ENCODE results near the gene GLIS1. TPM values are rescaled to one million over a fixed set of nuclear protein-coding genes. Genes with fewer than 3 reads are reported as not detected.
A peak's percentile ranks its signal among the peaks of the same experiment; 100 is the strongest.
"Not testable (repeated sequence)": the region's sequence is repeated elsewhere in the genome, so short reads cannot be mapped to it uniquely, and the experiment has no call there.

The GLIS1 gene
- polyA plus RNA-seq, 3 donors from 2014 or later, result not detected

DNA sequence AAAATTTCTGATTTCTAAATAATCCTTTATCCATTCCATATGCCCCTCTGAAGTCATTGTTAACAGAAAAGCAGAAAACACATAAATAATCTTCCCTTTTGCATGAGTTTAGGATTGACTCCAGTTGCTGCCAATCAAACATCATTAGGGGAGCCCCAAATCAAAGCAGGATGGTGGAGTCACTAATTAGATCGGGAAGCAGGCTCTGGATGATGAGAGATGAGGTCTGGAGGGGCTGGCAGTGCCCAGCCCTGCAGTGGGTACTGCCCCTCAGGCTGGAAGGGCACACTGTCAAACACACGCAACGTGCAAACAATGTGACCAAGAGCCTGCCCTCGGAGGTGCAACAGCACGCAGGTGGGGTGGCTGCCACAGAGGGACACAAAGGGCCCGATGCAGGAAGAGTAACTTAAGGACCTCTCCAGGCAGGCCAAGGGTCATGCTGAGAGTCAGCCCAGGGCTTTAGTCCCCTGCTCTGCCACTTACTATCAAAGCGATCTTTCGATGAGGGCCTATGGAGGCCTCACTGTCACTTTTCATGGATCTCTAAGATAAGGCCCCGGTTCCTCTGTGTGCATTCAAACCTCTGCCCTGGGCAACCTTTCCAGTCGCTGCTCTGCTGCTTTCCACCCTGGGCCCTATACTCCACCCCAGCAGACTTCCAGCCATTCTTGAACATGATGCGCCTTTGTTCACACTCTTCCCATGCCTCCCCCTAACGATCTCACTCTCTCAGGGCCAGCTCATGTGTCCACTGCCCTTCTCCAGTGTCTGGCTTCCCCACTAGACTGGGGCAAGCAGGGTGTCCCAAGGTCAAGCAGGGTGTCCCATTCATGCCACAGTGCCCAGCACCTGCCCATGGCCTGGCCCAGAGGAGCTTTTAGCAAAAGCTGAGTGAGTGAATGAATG is 180.9 kb downstream of the GLIS1 start:
- H3K27me3 Mint-ChIP-seq (ENCODE audit: low read depth in 3 of 3), result peaks cover 2 to 13% (median 11%) of the 10 kb centered on the region in 3 donors
- H3K4me1 Mint-ChIP-seq, result peaks cover 13 to 26% of the 10 kb centered on the region in 2 donors
- peaks cover 0 to 4% (median 0%) of the 10 kb centered on the region in 3 donors for H3K36me3 Mint-ChIP-seq
- H3K27ac Mint-ChIP-seq, result peak overlapping the region in 2 of 6 donors; percentile 1 to 28
- H3K4me3 Mint-ChIP-seq, result no peak overlapping the region
- no peak for DNase-seq
- no peaks in the 10 kb centered on the region for H3K9me3 Mint-ChIP-seq

DNA sequence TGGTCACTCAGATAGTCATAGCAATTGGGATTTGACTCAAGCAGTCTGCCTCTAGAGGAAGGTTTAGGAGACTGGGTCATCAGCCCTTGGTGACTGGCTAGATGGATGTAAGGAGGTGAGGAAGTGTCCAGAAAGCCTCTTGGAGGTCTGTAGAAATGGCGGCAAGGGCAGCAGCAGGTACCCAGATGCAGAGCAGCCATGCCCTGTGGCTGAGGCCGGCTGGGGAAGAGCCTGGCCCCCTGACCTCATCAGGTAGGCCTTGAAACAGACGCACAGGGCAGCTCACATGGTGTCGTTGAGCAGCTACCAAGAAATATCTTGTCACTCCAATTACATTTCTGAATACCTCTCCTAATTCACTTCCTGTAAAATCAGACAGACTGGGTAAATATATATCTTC is 181.6 kb downstream of the GLIS1 start:
- Mint-ChIP-seq H3K4me3 (no peak overlapping the region), H3K4me1 (peaks cover 7 to 19% of the 10 kb centered on the region in 2 donors), H3K27me3 (ENCODE audit: low read depth in 3 of 3) (peaks cover 2 to 9% (median 6%) of the 10 kb centered on the region in 3 donors), H3K36me3 (peaks cover 0 to 4% (median 0%) of the 10 kb centered on the region in 3 donors), H3K27ac (no peak overlapping the region), H3K9me3 (no peaks in the 10 kb centered on the region)
- no peak for DNase-seq

DNA sequence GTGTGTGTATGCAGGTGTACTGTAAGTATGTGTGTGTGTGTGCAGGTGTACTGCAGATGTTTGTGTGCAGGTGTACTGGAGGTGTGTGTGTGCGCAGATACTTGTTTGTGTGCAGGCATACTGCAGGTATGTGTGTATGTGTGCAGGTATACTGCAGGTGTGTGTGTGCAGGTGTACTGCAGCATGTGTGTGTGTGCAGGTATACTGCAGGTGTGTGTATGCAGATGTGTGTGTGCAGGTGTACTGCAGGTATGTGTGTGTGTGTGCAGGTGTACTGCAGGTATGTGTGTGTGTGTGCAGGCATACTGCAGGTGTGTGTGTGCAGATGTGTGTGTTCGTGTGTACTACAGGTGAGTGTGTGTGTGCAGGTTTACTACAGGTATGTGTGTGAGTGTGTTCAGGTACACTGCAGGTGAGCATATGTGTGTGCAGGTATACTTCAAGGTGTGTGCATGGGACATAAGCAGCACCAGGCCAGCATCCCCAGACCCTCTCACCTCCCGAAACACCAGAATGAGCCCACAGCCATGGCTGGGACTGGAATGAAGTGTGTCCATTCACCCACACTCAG is 182.2 kb downstream of the GLIS1 start:
- no peak overlapping the region for H3K4me3 Mint-ChIP-seq
- peaks cover under 1 to 2% (median 2%) of the 10 kb centered on the region in 3 donors for H3K27me3 Mint-ChIP-seq (ENCODE audit: low read depth in 3 of 3)
- DNase-seq, result no peak
- peaks cover 0 to 4% (median 0%) of the 10 kb centered on the region in 3 donors for H3K36me3 Mint-ChIP-seq
- H3K4me1 Mint-ChIP-seq, result peaks cover under 1 to 13% of the 10 kb centered on the region in 2 donors
- no peak overlapping the region for H3K27ac Mint-ChIP-seq
- peaks cover 0 to 1% (median 0%) of the 10 kb centered on the region in 6 donors for H3K9me3 Mint-ChIP-seq

DNA sequence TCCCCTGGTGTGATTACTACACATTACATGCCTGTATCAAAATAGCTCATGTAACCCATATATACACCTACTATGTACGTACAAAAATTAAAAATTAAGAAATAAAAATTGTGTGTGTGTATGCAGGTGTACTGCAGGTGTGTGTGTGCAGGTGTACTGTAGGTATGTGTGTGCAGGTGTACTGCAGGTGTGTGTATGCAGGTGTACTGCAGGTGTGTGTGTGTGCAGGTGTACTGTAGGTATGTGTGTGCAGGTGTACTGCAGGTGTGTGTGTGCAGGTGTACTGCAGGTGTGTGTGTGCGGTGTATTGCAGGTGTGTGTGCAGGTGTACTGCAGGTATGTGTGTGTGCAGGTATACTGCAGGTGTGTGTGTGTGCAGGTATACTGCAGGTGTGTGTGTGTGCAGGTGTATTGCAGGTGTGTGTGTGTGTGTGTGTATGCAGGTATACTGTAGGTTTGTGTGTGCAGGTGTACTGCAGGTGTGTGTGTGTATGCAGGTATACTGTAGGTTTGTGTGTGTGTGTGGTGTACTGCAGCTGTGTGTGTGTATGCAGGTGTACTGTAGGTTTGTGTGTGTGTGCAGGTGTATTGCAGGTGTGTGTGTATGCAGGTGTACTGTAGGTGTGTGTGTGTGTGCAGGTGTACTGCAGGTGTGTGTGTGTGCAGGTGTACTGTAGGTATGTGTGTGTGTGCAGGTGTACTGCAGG is 183.2 kb downstream of the GLIS1 start:
- DNase-seq, result not testable (repeated sequence)

DNA sequence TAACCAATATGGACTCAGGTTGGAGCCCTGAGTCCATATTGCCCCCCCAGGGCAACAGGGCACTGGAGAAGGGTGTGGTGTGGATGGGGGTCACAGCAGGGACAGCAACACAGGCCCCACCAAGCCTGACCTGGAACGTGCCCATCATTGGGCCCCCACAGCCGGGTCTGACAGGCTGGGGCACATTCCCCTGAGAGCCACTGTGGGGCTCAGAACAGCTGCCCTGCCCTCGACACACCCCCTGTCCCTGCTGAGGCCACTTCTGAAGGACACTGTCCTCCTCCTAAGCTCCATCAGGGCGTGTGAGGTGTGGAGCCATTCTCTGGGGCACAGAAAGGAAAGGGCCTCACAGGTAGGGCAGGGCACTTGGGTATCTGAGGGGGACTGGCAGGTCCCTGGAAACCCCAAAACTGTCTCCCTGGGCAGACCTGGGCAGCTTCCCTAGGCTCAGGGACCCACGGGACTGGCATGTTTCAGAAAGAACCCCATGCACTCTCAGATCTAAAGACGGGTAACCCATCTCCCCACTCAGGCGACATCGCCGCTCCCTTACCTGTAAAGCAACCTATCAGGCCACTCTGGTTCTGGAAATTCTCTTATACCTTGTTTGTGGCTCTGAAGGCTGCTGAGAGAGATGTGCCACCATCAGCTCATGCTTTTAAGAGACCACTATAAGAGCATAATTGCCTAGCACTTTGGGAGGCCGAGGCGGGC is 184.2 kb downstream of the GLIS1 start:
- no peak overlapping the region for H3K4me3 Mint-ChIP-seq
- peaks cover 0 to 1% (median 0%) of the 10 kb centered on the region in 6 donors for H3K9me3 Mint-ChIP-seq
- peaks cover 3 to 19% of the 10 kb centered on the region in 2 donors for H3K4me1 Mint-ChIP-seq
- H3K27ac Mint-ChIP-seq, result no peak overlapping the region
- no peak for DNase-seq
- H3K36me3 Mint-ChIP-seq, result peaks cover 0 to 3% (median 0%) of the 10 kb centered on the region in 3 donors
- peaks cover 0 to 2% (median 1%) of the 10 kb centered on the region in 3 donors for H3K27me3 Mint-ChIP-seq (ENCODE audit: low read depth in 3 of 3)

More for the DNA sequence above, 183.2 kb downstream of the GLIS1 start:
- H3K36me3 Mint-ChIP-seq; H3K4me3 Mint-ChIP-seq; H3K27ac Mint-ChIP-seq; H3K9me3 Mint-ChIP-seq; H3K27me3 Mint-ChIP-seq (ENCODE audit: low read depth in 3 of 3): not testable (repeated sequence)
- H3K4me1 Mint-ChIP-seq, result peaks cover 0 to 11% of the 10 kb centered on the region in 2 donors

DNA sequence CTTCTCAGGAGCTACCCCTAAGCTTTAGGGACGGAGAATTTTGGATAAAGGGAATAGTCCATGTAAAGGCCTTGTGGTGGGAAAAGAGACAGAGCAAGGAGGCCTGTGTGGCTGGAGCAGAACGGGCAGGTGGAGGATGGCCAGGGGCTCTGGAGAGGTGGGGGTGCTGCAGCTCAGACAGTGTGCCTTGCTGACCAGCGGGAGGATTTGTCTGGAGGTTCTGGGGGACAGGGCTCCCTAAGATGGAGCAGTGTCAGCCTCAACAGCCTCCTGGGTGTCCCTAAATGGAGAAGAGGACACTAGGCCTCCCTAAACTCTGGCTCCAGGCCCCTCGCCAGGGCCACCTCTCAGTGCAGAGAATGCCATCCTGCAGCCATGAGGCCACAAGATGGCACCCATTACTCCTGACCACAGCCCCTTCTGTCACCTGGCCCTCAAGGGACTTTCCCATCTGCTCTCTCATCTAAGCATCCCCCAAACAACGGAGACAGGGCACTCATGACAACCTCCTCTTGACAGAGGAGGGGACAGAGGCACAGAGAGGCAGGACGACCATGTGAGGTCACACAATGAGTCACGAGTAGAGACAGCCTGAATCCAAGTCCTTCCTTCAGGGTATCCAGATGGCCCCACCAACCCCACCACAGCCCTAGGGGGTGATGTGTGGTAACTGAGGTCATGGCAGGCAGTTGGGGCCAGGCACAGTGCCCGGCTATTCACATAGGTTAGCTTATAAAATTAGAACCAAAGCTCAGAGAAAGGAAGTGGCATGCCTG is 185.0 kb downstream of the GLIS1 start:
- Mint-ChIP-seq H3K4me3 (no peak overlapping the region), H3K27ac (peak overlapping the region in 1 of 6 donors; percentile 15), H3K4me1 (peaks cover 3 to 19% of the 10 kb centered on the region in 2 donors), H3K36me3 (no peaks in the 10 kb centered on the region), H3K27me3 (ENCODE audit: low read depth in 3 of 3) (no peaks in the 10 kb centered on the region), H3K9me3 (peaks cover 0 to 1% (median 0%) of the 10 kb centered on the region in 6 donors)
- peak; percentile 20 to 31 (median 22) for DNase-seq

DNA sequence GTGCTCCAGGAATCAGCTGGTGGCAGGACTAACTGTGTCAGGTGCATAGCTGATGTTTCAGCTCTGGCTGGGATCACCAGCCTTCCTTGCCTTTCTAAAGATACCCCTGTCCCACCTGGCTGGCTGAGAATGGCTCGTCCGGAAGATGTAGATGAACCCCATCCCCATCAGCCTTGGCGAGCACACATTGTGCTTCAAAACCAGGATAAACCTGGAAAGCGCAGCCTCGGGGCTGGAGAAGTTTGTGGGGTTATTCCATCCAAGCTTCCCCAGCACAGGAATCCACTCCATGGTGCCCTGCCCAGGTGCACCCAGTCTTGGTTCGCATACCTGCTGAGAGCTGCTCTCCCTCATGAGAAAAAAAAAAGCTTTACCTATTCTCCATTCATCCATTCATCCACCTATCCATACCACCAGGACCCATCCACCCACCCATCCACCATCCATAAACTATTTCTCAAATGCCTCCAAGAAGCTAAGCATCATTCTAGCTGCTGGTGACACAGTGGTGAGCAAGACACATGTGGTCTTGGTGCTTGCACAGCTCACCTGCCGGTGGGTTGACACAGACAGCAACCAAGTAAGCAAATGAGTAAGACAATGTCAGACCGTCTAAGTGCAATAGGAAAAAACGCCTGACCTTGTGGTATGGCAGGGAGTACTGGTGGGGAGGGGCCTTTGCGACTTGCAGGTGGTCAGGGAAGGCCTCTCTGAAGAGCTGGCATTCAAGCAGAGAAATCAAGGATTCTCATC is 185.8 kb downstream of the GLIS1 start:
- H3K4me3 Mint-ChIP-seq, result no peak overlapping the region
- peaks cover 0 to 1% (median 0%) of the 10 kb centered on the region in 6 donors for H3K9me3 Mint-ChIP-seq
- peaks cover 3 to 19% of the 10 kb centered on the region in 2 donors for H3K4me1 Mint-ChIP-seq
- no peak overlapping the region for H3K27ac Mint-ChIP-seq
- no peak for DNase-seq
- H3K36me3 Mint-ChIP-seq, result no peaks in the 10 kb centered on the region
- H3K27me3 Mint-ChIP-seq (ENCODE audit: low read depth in 3 of 3), result no peaks in the 10 kb centered on the region

DNA sequence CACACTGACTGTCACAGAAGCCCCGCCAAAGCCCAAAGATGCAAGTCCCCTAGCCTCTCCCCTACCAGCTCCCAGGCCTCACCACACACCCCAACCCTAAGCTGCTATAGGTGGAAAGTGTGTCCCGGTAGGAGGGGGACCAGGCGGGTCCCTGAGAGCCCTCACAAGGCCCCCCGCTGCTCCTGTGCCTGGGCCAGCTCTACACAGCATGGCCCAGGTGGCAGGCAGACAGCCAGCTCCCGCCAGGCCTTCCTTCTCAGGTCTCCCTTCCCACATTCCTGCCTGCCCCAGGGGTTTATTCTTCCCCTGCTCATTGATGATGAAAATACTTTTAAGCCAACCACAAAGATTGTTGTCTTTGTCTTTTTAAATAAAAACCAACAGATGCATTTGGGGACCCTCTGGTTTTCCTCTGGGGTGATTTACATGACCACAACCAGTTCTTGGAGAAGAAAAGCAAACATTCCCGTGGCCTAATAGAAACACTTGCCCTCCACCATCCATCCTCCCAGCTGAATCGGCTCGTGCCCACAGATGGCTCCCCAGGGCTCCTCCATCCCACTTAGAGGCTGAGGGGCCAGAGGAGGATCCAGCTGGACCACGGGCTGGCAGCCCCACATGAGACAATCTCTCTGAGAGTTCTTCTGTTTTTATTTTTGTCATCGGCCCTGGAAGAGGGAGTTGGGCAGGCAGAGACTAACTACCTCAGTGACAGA is 186.7 kb downstream of the GLIS1 start:
- H3K9me3 Mint-ChIP-seq, result peaks cover 0 to 1% (median 0%) of the 10 kb centered on the region in 6 donors
- no peak for DNase-seq
- no peak overlapping the region for H3K27ac Mint-ChIP-seq
- H3K4me3 Mint-ChIP-seq, result no peak overlapping the region
- peaks cover 0 to 2% (median 0%) of the 10 kb centered on the region in 3 donors for H3K27me3 Mint-ChIP-seq (ENCODE audit: low read depth in 3 of 3)
- peaks cover 3 to 19% of the 10 kb centered on the region in 2 donors for H3K4me1 Mint-ChIP-seq
- no peaks in the 10 kb centered on the region for H3K36me3 Mint-ChIP-seq

DNA sequence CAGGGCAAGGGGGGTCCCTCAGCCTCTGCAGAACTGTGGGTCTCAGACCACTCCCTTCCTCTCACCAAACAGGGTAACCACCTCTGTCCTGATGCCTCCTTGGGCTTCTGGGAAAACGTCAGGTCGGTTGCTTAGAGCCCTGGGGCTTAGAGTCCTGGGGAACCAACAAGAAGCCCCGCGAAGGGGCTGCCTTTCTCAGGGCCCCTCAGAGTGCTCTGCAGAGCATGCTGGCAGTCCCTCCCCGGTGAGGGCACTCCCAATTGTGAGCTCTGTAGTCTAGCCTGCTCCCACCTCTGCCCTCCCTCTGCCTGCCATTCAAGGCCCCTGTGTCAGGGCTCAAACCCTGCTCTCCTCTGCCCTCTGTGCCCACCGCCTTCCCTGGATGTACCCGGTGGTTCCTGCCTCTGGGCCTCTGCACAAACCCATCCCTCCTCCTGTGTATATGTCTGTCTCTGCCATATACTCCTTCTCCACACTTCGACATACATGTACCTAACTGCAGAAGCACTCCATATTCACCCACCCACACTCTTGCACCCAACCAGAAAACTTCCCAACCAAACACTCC is 187.5 kb downstream of the GLIS1 start:
- DNase-seq, result no peak
- Mint-ChIP-seq H3K27ac (no peak overlapping the region), H3K9me3 (peaks cover 0 to 1% (median 0%) of the 10 kb centered on the region in 6 donors), H3K4me1 (peaks cover 3 to 19% of the 10 kb centered on the region in 2 donors), H3K36me3 (no peaks in the 10 kb centered on the region), H3K27me3 (ENCODE audit: low read depth in 3 of 3) (peaks cover 0 to 2% (median 0%) of the 10 kb centered on the region in 3 donors), H3K4me3 (no peak overlapping the region)

DNA sequence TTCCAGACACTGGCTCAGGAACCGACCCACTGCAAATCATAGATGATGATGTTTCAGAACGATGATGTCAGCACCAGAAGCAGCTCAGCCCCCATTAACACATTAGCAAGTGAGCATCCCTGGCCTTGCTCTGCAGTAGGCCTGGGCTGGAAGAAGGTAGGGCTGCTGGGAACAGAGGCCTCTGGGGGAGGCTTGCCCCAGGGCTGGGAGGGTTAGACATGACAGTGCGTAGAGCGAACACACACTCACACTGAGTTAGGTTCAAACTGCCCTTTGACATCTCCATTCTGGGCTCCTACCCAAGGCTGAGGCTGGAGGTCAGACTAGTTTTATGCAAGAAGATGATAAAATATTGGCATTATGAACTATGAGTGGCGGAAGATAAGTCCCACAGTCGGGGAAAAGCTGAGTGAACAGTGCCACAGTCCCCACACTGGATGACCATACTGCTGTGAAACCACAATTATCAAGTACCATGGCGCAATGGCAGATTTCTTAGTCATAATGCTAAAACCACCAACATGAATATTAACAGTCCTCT is 188.7 kb downstream of the GLIS1 start:
- H3K36me3 Mint-ChIP-seq, result no peaks in the 10 kb centered on the region

DNA sequence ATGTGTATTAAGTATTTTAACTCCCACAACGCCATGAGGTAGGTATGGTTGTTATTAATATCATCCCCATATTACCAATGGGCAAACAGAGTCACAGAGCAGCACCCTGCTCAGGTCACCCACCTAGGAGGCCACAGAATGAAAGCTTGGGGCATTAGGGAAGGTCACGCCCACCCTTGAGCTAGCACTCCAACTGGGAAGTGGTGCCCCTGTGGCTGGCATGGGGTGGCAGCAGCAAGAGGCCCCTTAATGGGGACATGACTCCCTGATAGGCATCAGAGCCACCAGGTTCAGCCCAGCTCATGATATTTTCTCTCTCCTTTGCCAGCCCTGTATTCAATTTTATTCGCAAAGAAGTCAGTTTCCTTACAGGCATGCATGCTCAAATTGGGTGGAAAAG is 189.2 kb downstream of the GLIS1 start:
- no peak for DNase-seq
- Mint-ChIP-seq H3K4me1 (peaks cover 3 to 19% of the 10 kb centered on the region in 2 donors), H3K4me3 (no peak overlapping the region), H3K9me3 (peaks cover 0 to 1% (median 0%) of the 10 kb centered on the region in 6 donors), H3K27me3 (ENCODE audit: low read depth in 3 of 3) (peaks cover 0 to 5% (median 2%) of the 10 kb centered on the region in 3 donors), H3K36me3 (no peaks in the 10 kb centered on the region), H3K27ac (no peak overlapping the region)

More for the DNA sequence above, 188.7 kb downstream of the GLIS1 start:
- no peak overlapping the region for H3K4me3 Mint-ChIP-seq
- H3K27me3 Mint-ChIP-seq (ENCODE audit: low read depth in 3 of 3), result peaks cover 0 to 5% (median 2%) of the 10 kb centered on the region in 3 donors
- DNase-seq, result peak; percentile 24 to 33 (median 29)
- peaks cover 3 to 19% of the 10 kb centered on the region in 2 donors for H3K4me1 Mint-ChIP-seq
- peaks cover 0 to 1% (median 0%) of the 10 kb centered on the region in 6 donors for H3K9me3 Mint-ChIP-seq
- no peak overlapping the region for H3K27ac Mint-ChIP-seq
